BE2C (cell line): Measurements from ENCODE around the gene PTBP1.

Source experiments
- DNase-seq: peaks from one replicate; pipeline ENCODE4 v3.0.0-alpha.2; 2020
- H3K27me3 ChIP-seq: fragments of 250-450 bp; sonication (Bioruptor Pico); 2 replicates; pipeline ENCODE4 v1.5.1; 2020; ENCODE audit warnings: mild to moderate bottlenecking
- H3K36me3 ChIP-seq: fragments of 250-450 bp; sonication (Bioruptor Pico); 2 replicates; pipeline ENCODE4 v1.5.1; 2020; ENCODE audit warnings: mild to moderate bottlenecking
- H3K4me1 ChIP-seq: fragments of 250-450 bp; sonication (Bioruptor Pico); 2 replicates; pipeline ENCODE4 v1.5.1; 2020
- H3K4me3 ChIP-seq: 2 replicates; pipeline ENCODE4 v1.5.1; 2011; ENCODE audit warnings: low read depth, low read length
- H3K9me3 ChIP-seq: fragments of 250-450 bp; sonication (Bioruptor Pico); 2 replicates; pipeline ENCODE4 v1.5.1; 2020
- CTCF ChIP-seq: IDR thresholded peaks from 2 replicates; pipeline ENCODE4 v1.5.1; 2012; ENCODE audit warnings: mild to moderate bottlenecking, low read depth, low read length

The PTBP1 gene

GRCh38 chr19:788686-788982 is 8.6 kb upstream of the PTBP1 start:
- Histone ChIP-seq H3K9me3 (no peaks in the 10 kb centered on the region), H3K4me1 (peaks cover 13% of the 10 kb centered on the region), H3K27me3 (no peaks in the 10 kb centered on the region), H3K4me3 (no peak overlapping the region), H3K36me3 (no peaks in the 10 kb centered on the region)
- TF ChIP-seq CTCF, result no peak
- DNase-seq, result no peak

- DNase-seq, result peak; percentile 51
- Histone ChIP-seq H3K9me3 (no peaks in the 10 kb centered on the region), H3K27me3 (no peaks in the 10 kb centered on the region), H3K4me1 (peaks cover 13% of the 10 kb centered on the region), H3K36me3 (no peaks in the 10 kb centered on the region), H3K4me3 (peak overlapping the region; percentile 4)
- TF ChIP-seq CTCF, result no peak
Observed at GRCh38 chr19:788983-789700, 8.1 kb upstream of the PTBP1 start.

- no peak for DNase-seq
- TF ChIP-seq CTCF, result no peak
- no peaks in the 10 kb centered on the region for H3K27me3 ChIP-seq
- H3K4me3 ChIP-seq, result no peak overlapping the region
- H3K36me3 ChIP-seq, result no peaks in the 10 kb centered on the region
- peaks cover 13% of the 10 kb centered on the region for H3K4me1 ChIP-seq
- H3K9me3 ChIP-seq, result no peaks in the 10 kb centered on the region
Observed at GRCh38 chr19:789701-790060, 7.6 kb upstream of the PTBP1 start.

GRCh38 chr19:791007-791566 is 6.2 kb upstream of the PTBP1 start:
- no peak overlapping the region for H3K4me3 ChIP-seq
- no peaks in the 10 kb centered on the region for H3K36me3 ChIP-seq
- H3K9me3 ChIP-seq, result no peaks in the 10 kb centered on the region
- H3K4me1 ChIP-seq, result peaks cover 13% of the 10 kb centered on the region
- TF ChIP-seq CTCF, result no peak
- no peaks in the 10 kb centered on the region for H3K27me3 ChIP-seq
- no peak for DNase-seq

GRCh38 chr19:791567-792305 is 5.5 kb upstream of the PTBP1 start:
- H3K9me3 ChIP-seq, result no peaks in the 10 kb centered on the region
- DNase-seq, result peak; percentile 51
- TF ChIP-seq CTCF, result no peak
- H3K4me1 ChIP-seq, result peaks cover 13% of the 10 kb centered on the region
- H3K27me3 ChIP-seq, result no peaks in the 10 kb centered on the region
- H3K4me3 ChIP-seq, result no peak overlapping the region
- H3K36me3 ChIP-seq, result no peaks in the 10 kb centered on the region

GRCh38 chr19:792306-792885 is 4.9 kb upstream of the PTBP1 start:
- Histone ChIP-seq H3K9me3 (no peaks in the 10 kb centered on the region), H3K4me1 (peaks cover 13% of the 10 kb centered on the region), H3K4me3 (no peak overlapping the region), H3K27me3 (no peaks in the 10 kb centered on the region), H3K36me3 (no peaks in the 10 kb centered on the region)
- TF ChIP-seq CTCF, result no peak
- no peak for DNase-seq
